Cardiac fibroblast (primary cell): ENCODE data around the gene HSD17B7.

ENCODE experiments used
- DNase-seq, 2 donors: peaks; one replicate each; pipeline versions ENCODE4 v3.0.0 to v3.0.0-alpha.2; 2010; ENCODE audit warnings: low read depth in 2 of 2
- H3K4me3 ChIP-seq, 2 donors: replicated peaks in 1 of 2; 1 replicate in 1 of 2; 2 replicates in 1 of 2; pipeline ENCODE4 v1.5.1; 2011; ENCODE audit warnings: low read depth in 2 of 2, low read length in 2 of 2, mild to moderate bottlenecking in 2 of 2, moderate library complexity in 1 of 2
- CTCF ChIP-seq: IDR thresholded peaks from one replicate; pipeline ENCODE4 v1.5.1; 2011; ENCODE audit warnings: low read depth, mild to moderate bottlenecking, low read length, inconsistent platforms

The HSD17B7 gene

DNA sequence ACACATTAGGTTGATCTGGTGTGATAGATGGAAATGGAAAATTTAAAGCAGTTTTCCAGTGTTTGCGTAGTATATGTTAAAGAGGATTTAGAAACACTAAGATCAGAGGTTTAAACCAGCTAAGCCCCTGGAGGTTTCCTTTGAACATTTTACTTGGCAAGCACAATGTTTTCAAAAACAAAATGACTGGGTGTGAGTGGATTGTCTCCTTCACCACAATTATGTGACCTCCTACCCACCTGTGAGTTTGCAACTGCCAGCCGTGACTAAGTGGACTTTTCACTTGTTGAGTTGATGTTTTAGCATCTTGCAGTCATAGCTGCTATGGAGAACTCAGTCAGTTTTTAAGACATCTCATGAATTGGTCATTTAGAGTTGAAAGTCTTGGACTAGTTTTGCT lies 65.8 kb downstream of the HSD17B7 start:
- H3K4me3 ChIP-seq = no peak overlapping the region
- DNase-seq = peak; percentile 88 to 100
- no peak for TF ChIP-seq CTCF

- no peak for TF ChIP-seq CTCF
- peak; percentile 37 to 84 for DNase-seq
- H3K4me3 ChIP-seq = no peak overlapping the region
These were observed 67.3 kb downstream of the HSD17B7 start for GRCh38 chr1:162857850-162858249.

DNA sequence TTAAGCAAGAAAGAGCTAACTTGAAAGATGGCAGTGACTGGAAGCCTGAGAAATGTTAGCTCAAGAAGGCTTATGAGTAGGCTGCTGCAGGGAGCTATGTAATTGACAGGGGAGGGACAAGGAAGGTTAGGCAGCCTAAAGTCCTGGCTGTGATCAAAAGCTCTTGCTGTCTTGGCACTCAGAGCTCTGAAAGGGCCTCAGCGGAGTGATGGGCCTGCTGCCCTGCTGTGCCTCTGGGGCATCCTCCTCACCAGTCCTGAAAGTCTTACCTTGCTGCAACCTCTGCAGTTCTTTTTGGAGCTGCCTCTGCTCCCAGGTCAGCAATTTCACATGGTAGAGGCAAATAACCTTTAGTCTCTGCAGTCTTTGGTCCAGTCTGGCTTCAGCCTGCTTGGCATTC lies 68.7 kb downstream of the HSD17B7 start:
- no peak for TF ChIP-seq CTCF
- no peak overlapping the region for H3K4me3 ChIP-seq
- DNase-seq = no peak

DNA sequence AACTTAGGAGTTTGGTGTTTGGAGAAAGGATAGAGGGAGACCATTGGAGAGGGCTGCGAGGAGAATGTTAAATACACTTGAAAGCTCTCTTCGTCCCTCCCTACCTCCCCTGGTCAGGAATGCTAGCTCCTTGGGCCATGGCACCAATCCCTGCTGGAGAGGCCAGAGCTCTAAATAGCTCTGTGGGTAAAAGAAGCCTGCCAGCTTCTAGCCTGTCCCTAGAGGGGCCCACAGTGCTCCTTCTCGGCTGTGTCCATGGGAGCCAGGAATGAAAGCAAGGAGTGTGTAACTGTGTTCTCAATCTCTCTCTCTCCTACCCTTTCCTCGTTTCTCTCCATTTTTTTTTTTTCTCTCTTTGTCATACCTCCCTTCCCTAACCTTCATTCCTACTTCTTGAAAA lies 70.6 kb downstream of the HSD17B7 start, which contains the start of gene CCDC190:
CCDC190 (minus strand) TSS at position 75 of the 400 bp plus-strand sequence. CDS start 1,529 bp downstream, outside the sequence.
- H3K4me3 ChIP-seq = no peak within 1 kb of the TSS
- no peak for TF ChIP-seq CTCF
- DNase-seq = peak in 1 of 2 donors; percentile 64

DNA sequence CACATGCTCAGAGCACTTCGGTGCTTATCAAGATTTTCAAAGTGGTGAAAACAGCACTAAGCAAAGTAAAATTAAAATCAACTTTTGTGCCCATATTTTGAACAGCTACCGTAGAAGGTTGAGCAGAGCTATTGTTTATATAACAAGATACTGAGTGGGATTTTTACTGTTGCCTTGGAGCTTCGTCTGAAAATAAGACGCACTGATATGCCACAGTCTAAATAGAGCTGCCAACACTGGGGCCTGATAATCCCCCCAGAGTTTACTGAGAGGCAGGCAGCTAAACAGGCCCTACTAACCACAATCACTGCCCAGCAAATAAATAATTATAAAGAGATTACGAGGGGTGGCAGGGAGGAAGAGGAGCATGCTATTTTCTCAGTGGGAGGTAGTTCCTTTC lies 71.1 kb downstream of the HSD17B7 start:
- no peak for DNase-seq
- H3K4me3 ChIP-seq = no peak overlapping the region
- TF ChIP-seq CTCF = no peak
